HFFc6 (cell line): ENCODE measurements around the gene NR2C2AP. TPM values are rescaled to one million over a fixed set of nuclear protein-coding genes. Genes with fewer than 3 reads are reported as not detected.

Source experiments
- DNase-seq: peaks from one replicate; pipeline ENCODE4 v3.0.0-alpha.2; 2018
- H3K27ac Mint-ChIP-seq: 2 replicates; pipeline ENCODE4 v1.8.0; 2020; ENCODE audit warnings: mild to moderate bottlenecking, mixed read lengths
- H3K27me3 Mint-ChIP-seq: 2 replicates; pipeline ENCODE4 v1.8.0; 2021; ENCODE audit warnings: mild to moderate bottlenecking, moderate library complexity, mixed read lengths; ENCODE audit not compliant: insufficient read depth
- H3K36me3 Mint-ChIP-seq: 2 replicates; pipeline ENCODE4 v1.8.0; 2021; ENCODE audit warnings: low read depth, mixed read lengths
- H3K4me1 Mint-ChIP-seq: 2 replicates; pipeline ENCODE4 v1.8.0; 2020; ENCODE audit warnings: low read depth, mixed read lengths
- H3K4me3 Mint-ChIP-seq: 2 replicates; pipeline ENCODE4 v1.8.0; 2020; ENCODE audit warnings: mild to moderate bottlenecking, moderate library complexity, mixed read lengths
- H3K9me3 Mint-ChIP-seq: 2 replicates; pipeline ENCODE4 v1.8.0; 2020; ENCODE audit warnings: mild to moderate bottlenecking, mixed read lengths
- total RNA-seq, 6 experiments: library from RNA; stranded (reverse); fragmentation: NEBNext Ultra II Directional; extraction: Animal tissue kit (Norgen Biotek cat#: 25700); gene quantifications; 2 replicates in 1 of 6; 3 replicates in 5 of 6; pipeline ENCODE4 v1.2.3, GENCODE V29; 2021
- TF ChIP-seq, protein P1 (sequence below): fragments of 200-600 bp; sonication (generic); IDR thresholded peaks from 2 replicates; pipeline ENCODE4 v1.5.0; 2021; ENCODE audit warnings: antibody characterized with exemption, mild to moderate bottlenecking

NR2C2AP gene
- total RNA-seq, 6 experiments from 2014 or later, result 6.5 to 12.8 (median 9.3) TPM

DNA sequence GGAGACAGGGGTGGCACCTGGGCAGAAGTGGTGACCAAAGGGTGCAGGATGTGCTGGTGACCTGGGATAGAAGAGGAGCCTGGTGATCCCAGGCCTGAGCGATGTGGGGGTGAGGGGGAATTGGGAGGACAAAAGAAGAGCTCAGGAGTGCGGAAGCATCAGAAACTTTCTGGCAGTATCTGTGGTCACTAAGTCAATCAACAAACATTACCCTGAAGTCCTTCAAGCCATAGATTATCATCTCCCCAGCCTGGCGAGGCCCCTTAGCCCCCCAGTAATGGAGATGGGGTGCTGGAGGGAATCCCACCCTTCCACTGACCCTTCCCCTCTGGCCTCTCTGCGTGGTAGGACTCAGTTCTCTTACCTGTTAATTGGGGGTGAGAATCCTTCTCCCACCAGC, 43.7 kb downstream of the NR2C2AP start:
- TF ChIP-seq, protein P1, sequence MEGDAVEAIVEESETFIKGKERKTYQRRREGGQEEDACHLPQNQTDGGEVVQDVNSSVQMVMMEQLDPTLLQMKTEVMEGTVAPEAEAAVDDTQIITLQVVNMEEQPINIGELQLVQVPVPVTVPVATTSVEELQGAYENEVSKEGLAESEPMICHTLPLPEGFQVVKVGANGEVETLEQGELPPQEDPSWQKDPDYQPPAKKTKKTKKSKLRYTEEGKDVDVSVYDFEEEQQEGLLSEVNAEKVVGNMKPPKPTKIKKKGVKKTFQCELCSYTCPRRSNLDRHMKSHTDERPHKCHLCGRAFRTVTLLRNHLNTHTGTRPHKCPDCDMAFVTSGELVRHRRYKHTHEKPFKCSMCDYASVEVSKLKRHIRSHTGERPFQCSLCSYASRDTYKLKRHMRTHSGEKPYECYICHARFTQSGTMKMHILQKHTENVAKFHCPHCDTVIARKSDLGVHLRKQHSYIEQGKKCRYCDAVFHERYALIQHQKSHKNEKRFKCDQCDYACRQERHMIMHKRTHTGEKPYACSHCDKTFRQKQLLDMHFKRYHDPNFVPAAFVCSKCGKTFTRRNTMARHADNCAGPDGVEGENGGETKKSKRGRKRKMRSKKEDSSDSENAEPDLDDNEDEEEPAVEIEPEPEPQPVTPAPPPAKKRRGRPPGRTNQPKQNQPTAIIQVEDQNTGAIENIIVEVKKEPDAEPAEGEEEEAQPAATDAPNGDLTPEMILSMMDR, result no peak
- Mint-ChIP-seq H3K36me3 (peaks cover 6% of the 10 kb centered on the region; the same call in 1 of the 2 replicates), H3K4me1 (no peaks in the 10 kb centered on the region), H3K9me3 (peaks cover 3% of the 10 kb centered on the region; the same call in 1 of the 2 replicates), H3K27ac (no peak overlapping the region), H3K4me3 (no peak overlapping the region), H3K27me3 (no peaks in the 10 kb centered on the region; the same call in 1 of the 2 replicates)
- no peak for DNase-seq

DNA sequence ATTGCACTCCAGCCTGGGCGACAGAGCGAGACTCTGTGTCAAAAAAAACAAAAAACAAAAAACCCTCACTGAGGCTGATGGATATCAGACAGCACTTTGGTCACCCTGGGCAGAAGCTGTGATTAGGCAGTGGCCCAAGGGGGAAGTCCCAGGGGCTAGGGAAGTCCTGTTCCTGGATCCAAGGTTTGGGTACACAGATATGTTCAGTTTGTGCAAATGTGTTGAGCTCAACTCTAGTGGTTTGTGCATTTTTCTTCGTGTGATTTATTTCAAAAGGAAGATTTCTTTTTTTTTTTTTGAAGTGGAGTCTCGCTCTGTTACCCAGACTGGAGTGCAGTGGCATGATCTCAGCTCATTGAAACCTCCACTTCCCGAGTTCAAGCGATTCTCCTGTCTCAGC, 45.4 kb downstream of the NR2C2AP start:
- Mint-ChIP-seq H3K36me3 (peaks cover 6% of the 10 kb centered on the region; the same call in 1 of the 2 replicates), H3K4me3 (no peak overlapping the region), H3K27me3 (peaks cover 1% of the 10 kb centered on the region), H3K4me1 (no peaks in the 10 kb centered on the region), H3K9me3 (peaks cover 3% of the 10 kb centered on the region; the same call in 1 of the 2 replicates), H3K27ac (no peak overlapping the region)
- DNase-seq, result no peak
- TF ChIP-seq, protein P1, result no peak

DNA sequence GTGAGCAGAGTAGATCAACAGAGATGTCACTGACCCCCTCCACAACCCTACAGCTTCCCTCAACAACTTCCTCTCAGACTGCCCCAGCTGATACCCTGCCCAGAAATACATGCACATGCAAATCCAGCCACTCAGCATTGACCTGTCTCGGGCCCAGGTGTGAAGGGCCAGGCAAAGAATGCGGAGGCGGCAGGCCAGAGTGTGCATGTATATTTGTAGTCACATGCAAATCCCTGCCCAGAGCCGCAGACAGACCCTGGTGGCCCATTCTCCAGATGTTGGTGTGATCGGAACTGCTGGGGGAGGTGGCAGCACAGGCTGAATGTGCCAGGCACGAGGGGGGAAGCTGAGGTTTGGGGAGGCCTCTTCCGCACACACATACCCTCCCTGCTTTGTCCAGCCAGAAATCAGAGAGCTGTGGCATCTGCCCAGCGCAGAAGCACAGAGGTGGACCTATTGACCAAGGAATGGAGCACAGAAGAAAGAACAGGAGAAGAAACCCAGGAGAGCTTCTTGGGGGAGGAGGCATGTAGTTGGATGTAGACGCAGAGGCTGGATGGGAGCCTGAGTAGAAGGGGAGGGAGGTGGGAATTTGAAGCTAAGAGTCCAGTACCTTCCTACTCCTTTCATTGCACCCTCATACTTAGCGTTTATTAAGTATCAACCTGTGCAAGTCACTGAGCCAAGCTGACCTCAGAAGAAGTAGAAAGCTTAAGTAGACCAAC, 47.6 kb downstream of the NR2C2AP start:
- H3K4me3 Mint-ChIP-seq, result no peak overlapping the region
- TF ChIP-seq, protein P1, result no peak
- H3K27me3 Mint-ChIP-seq, result peaks cover 1% of the 10 kb centered on the region
- peaks cover 3% of the 10 kb centered on the region; the same call in 1 of the 2 replicates for H3K9me3 Mint-ChIP-seq
- H3K4me1 Mint-ChIP-seq, result no peaks in the 10 kb centered on the region
- H3K36me3 Mint-ChIP-seq, result peaks cover 6% of the 10 kb centered on the region; the same call in 1 of the 2 replicates
- no peak overlapping the region for H3K27ac Mint-ChIP-seq
- DNase-seq, result no peak

DNA sequence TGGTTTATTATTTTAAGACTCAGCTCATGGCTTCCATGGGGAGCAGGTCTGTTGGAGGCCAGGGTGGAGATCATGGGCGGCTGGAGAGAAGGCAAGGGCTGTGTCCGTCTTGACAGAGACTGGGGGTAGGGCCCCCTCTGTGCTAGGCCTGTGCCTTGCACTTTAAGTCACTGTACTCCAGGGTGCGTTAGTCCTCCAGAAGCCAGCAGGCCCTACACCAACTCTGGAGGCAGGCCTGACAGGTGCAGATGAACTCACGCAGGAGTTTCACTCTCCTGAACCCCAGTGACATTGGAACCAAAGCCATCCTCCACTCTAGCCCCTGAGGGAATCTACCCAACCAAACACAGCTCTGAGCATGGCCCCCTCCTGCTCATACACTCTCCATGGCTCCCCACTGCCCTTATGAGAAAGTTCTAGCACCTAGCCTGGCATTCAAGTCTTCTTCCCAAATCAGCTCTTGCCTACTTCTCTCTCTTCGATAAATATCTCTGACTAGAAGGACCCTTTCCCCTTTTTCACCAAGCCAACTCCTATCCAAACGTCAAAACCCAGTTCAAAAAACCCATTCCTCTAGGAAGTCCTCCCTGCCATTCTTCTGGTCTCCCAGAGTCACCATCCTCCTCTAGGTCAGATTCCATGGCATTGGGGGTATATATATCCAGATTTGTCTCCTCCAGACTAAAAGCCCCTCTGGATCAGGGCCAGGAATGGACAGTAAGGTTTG, 48.3 kb downstream of the NR2C2AP start:
- H3K27ac Mint-ChIP-seq, result no peak overlapping the region

DNA sequence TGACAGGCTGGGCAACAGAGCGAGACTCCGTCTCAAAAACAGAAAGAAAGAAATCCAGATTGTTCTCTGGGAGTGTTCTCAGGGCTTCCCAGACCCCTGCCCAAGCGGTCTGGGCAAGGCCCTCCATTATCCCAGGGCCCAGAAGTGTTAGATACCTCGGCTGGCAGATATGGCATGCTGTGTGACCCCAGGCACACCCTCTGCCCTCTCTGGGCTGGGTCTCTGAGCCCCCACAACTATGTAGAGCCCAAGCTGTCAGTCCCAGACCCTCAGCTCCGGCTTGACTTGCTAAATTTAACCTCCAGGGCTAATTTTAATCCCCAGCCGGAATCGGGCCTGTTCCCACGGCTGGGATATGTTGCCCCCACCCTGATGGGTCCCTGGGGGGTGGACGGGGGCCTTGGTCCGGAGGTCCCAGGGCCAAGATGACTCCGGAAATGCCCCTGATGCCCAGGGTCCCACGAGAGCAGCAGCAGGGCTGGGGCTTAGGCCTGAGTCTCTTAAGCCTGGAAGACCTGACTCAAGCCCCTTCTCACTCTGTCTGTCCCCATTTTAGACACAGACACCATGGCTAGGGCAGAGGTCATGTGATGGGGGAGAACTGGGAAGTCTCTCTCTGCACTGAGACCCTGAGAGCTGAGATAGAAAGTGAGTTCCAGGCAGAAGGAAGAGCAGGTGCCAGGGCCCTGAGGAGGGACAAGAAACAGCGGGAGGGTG, 50.4 kb downstream of the NR2C2AP start:
- TF ChIP-seq, protein P1, result no peak
- Mint-ChIP-seq H3K27ac (no peak overlapping the region), H3K36me3 (peaks cover 6% of the 10 kb centered on the region; the same call in 1 of the 2 replicates), H3K9me3 (peaks cover 3% of the 10 kb centered on the region; the same call in 1 of the 2 replicates), H3K4me1 (no peaks in the 10 kb centered on the region), H3K4me3 (no peak overlapping the region), H3K27me3 (peaks cover 1% of the 10 kb centered on the region)
- no peak for DNase-seq

More for the DNA sequence above, 48.3 kb downstream of the NR2C2AP start:
- H3K9me3 Mint-ChIP-seq, result peaks cover 3% of the 10 kb centered on the region; the same call in 1 of the 2 replicates
- no peaks in the 10 kb centered on the region for H3K4me1 Mint-ChIP-seq
- no peak overlapping the region for H3K4me3 Mint-ChIP-seq
- TF ChIP-seq, protein P1, result no peak
- peaks cover 6% of the 10 kb centered on the region; the same call in 1 of the 2 replicates for H3K36me3 Mint-ChIP-seq
- no peak for DNase-seq
- H3K27me3 Mint-ChIP-seq, result peaks cover 1% of the 10 kb centered on the region
